WI38 (cell line): ENCODE measurements around the gene CSN3.
"Not testable (repeated sequence)": the region's sequence is repeated elsewhere in the genome, so short reads cannot be mapped to it uniquely, and the experiment has no call there.

Source experiments
- H3K4me3 ChIP-seq: 2 replicates; pipeline ENCODE4 v1.5.1; 2011; ENCODE audit warnings: low read depth, mild to moderate bottlenecking, control low read depth, low read length
- TF ChIP-seq, protein P1 (sequence below): IDR thresholded peaks from 2 replicates; pipeline ENCODE4 v1.5.1; 2012; ENCODE audit warnings: low read depth, mild to moderate bottlenecking, control low read depth, low read length

The CSN3 gene, protein sequence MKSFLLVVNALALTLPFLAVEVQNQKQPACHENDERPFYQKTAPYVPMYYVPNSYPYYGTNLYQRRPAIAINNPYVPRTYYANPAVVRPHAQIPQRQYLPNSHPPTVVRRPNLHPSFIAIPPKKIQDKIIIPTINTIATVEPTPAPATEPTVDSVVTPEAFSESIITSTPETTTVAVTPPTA

DNA sequence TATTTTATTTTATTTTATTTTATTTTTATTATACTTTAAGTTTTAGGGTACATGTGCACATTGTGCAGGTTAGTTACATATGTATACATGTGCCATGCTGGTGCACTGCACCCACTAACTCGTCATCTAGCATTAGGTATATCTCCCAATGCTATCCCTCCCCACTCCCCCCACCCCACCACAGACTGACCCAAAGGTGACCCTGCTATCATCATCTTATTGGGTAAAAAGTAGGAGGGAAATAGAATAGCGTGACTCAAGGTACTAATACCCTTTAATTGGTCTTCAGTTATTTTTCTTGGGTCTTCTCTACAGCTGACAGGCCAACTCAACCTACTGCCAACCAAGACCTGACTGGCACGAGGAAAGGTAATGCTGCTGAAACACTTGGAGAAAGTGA, at the start of gene CSN3:
CSN3 (plus strand) TSS at position 301 of the 400 bp plus-strand sequence. CDS start 2,223 bp downstream, outside the sequence.
- H3K4me3 ChIP-seq = not testable (repeated sequence)

DNA sequence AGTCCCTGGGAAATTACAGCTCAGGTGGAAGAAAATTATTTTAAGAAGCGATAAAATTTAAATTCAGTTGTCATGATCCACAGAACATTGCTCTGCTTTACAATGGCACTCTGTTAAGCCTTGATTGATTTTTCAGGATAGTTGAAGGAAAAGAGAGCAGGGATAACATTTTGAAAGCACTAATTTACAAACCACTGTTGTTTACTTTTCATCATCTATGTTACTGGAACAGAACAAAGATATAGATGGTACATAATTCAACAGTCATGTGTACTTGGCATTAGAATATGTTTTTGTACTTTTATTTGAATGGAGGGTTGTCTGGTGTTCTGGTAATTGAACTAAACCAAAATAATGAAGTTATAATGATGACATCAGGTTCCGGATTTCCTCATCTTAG, 49.5 kb upstream of the CSN3 start:
- TF ChIP-seq, protein P1, sequence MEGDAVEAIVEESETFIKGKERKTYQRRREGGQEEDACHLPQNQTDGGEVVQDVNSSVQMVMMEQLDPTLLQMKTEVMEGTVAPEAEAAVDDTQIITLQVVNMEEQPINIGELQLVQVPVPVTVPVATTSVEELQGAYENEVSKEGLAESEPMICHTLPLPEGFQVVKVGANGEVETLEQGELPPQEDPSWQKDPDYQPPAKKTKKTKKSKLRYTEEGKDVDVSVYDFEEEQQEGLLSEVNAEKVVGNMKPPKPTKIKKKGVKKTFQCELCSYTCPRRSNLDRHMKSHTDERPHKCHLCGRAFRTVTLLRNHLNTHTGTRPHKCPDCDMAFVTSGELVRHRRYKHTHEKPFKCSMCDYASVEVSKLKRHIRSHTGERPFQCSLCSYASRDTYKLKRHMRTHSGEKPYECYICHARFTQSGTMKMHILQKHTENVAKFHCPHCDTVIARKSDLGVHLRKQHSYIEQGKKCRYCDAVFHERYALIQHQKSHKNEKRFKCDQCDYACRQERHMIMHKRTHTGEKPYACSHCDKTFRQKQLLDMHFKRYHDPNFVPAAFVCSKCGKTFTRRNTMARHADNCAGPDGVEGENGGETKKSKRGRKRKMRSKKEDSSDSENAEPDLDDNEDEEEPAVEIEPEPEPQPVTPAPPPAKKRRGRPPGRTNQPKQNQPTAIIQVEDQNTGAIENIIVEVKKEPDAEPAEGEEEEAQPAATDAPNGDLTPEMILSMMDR = no peak
- H3K4me3 ChIP-seq = no peak overlapping the region

- TF ChIP-seq, protein P1 = no peak
- no peak within 1 kb of the TSS for H3K4me3 ChIP-seq
These were observed 47.0 kb upstream of the CSN3 start, which contains the start of gene ODAM for GRCh38 chr4:70195425-70195824. TSS of gene ODAM (plus strand) at chr4:70195725. CDS start at chr4:70196544, 819 bp downstream.

GRCh38 chr4:70196857-70197256, 45.5 kb upstream of the CSN3 start:
- TF ChIP-seq, protein P1 = no peak

GRCh38 chr4:70197842-70198241, 44.6 kb upstream of the CSN3 start:
- TF ChIP-seq, protein P1 = no peak
- H3K4me3 ChIP-seq = no peak overlapping the region

More at GRCh38 chr4:70196857-70197256, 45.5 kb upstream of the CSN3 start:
- H3K4me3 ChIP-seq = no peak overlapping the region

- TF ChIP-seq, protein P1 = no peak
- no peak overlapping the region for H3K4me3 ChIP-seq
These were observed 38.8 kb upstream of the CSN3 start for GRCh38 chr4:70203601-70204000.

- not testable (repeated sequence) for H3K4me3 ChIP-seq
These were observed 29.6 kb upstream of the CSN3 start for GRCh38 chr4:70212752-70213151.

DNA sequence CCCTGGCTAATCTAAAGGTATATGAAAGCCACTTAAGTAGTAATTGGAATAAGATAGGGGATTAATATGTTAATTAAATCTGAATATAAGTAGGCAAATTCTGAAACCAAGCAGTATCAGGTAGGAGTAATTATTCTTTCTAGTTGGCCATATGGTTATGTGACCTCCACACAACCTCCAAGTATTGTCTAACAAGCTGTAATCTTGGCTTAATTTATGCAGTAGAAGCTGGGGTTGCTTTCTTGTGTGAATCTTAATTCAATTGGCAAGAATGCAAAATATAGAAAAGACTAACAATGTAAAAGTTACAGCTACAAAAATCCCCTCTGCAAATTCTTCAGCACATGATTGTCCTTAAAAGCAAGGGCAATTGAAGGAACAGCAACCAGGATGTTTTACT, 26.3 kb upstream of the CSN3 start:
- H3K4me3 ChIP-seq = not testable (repeated sequence)

- H3K4me3 ChIP-seq = not testable (repeated sequence)
These were observed 25.8 kb upstream of the CSN3 start for GRCh38 chr4:70216550-70216949.

GRCh38 chr4:70221389-70221788, 21.0 kb upstream of the CSN3 start:
- H3K4me3 ChIP-seq = not testable (repeated sequence)

- H3K4me3 ChIP-seq = not testable (repeated sequence)
These were observed 20.6 kb upstream of the CSN3 start for GRCh38 chr4:70221818-70222217.
